ENCODE measurements around the gene SEMA6A.

Gene SEMA6A

GRCh38 chr5:116576053-116576713 is 1.6 kb upstream of the SEMA6A start:
- Histone ChIP-seq H3K9me3 (ENCODE audit: insufficient read depth, low read length) (no peaks in the 10 kb centered on the region), H3K27me3 (ENCODE audit: insufficient read depth, insufficient read length) (no peaks in the 10 kb centered on the region), H3K36me3 (ENCODE audit: insufficient read depth, insufficient read length, low read length) (peaks cover 17% of the 10 kb centered on the region), H3K4me1 (ENCODE audit: insufficient read depth, insufficient read length) (no peaks in the 10 kb centered on the region), H3K4me3 (ENCODE audit: insufficient read length, low read depth) (peak overlapping the region; percentile 97), H3K9ac (ENCODE audit: insufficient read length, low read depth) (peak overlapping the region; percentile 99)
- DNase-seq (ENCODE audit: low read depth, low spot score) = peak; percentile 80
- TF ChIP-seq SUZ12 (IDR thresholded peaks at IDR 0.05; ENCODE audit: extremely low read depth, insufficient read depth, insufficient read length) (no peak), YY1 (IDR thresholded peaks at IDR 0.05; ENCODE audit: insufficient read depth, insufficient read length) (no peak), ZNF274 (IDR thresholded peaks at IDR 0.05; ENCODE audit: low read depth, low read length) (no peak)

GRCh38 chr5:116575326-116576052 is 866 bp upstream of the SEMA6A start:
- Histone ChIP-seq H3K36me3 (ENCODE audit: insufficient read depth, insufficient read length, low read length) (peaks cover 17% of the 10 kb centered on the region), H3K27me3 (ENCODE audit: insufficient read depth, insufficient read length) (no peaks in the 10 kb centered on the region), H3K4me3 (ENCODE audit: insufficient read length, low read depth) (peak overlapping the region; percentile 97), H3K9ac (ENCODE audit: insufficient read length, low read depth) (peak overlapping the region; percentile 99), H3K4me1 (ENCODE audit: insufficient read depth, insufficient read length) (no peaks in the 10 kb centered on the region), H3K9me3 (ENCODE audit: insufficient read depth, low read length) (no peaks in the 10 kb centered on the region)
- DNase-seq (ENCODE audit: low read depth, low spot score) = no peak
- TF ChIP-seq YY1 (IDR thresholded peaks at IDR 0.05; ENCODE audit: insufficient read depth, insufficient read length) (no peak), SUZ12 (IDR thresholded peaks at IDR 0.05; ENCODE audit: extremely low read depth, insufficient read depth, insufficient read length) (no peak), ZNF274 (IDR thresholded peaks at IDR 0.05; ENCODE audit: low read depth, low read length) (no peak)

- H3K9ac ChIP-seq (ENCODE audit: insufficient read length, low read depth) = peak overlapping the region; percentile 99
- no peaks in the 10 kb centered on the region for H3K27me3 ChIP-seq (ENCODE audit: insufficient read depth, insufficient read length)
- H3K36me3 ChIP-seq (ENCODE audit: insufficient read depth, insufficient read length, low read length) = peaks cover 25% of the 10 kb centered on the region
Observed at GRCh38 chr5:116573702-116574366, 789 bp downstream of the SEMA6A start.

GRCh38 chr5:116573279-116573701 is 1.3 kb downstream of the SEMA6A start:
- no peaks in the 10 kb centered on the region for H3K4me1 ChIP-seq (ENCODE audit: insufficient read depth, insufficient read length)
- H3K27me3 ChIP-seq (ENCODE audit: insufficient read depth, insufficient read length) = no peaks in the 10 kb centered on the region
- no peak for DNase-seq (ENCODE audit: low read depth, low spot score)
- peak overlapping the region; percentile 99 for H3K9ac ChIP-seq (ENCODE audit: insufficient read length, low read depth)
- no peaks in the 10 kb centered on the region for H3K9me3 ChIP-seq (ENCODE audit: insufficient read depth, low read length)
- peak overlapping the region; percentile 97 for H3K4me3 ChIP-seq (ENCODE audit: insufficient read length, low read depth)
- H3K36me3 ChIP-seq (ENCODE audit: insufficient read depth, insufficient read length, low read length) = peaks cover 28% of the 10 kb centered on the region
- no peak for TF ChIP-seq ZNF274 (IDR thresholded peaks at IDR 0.05; ENCODE audit: low read depth, low read length)
- no peak for TF ChIP-seq SUZ12 (IDR thresholded peaks at IDR 0.05; ENCODE audit: extremely low read depth, insufficient read depth, insufficient read length)

More at GRCh38 chr5:116573702-116574366, 789 bp downstream of the SEMA6A start:
- Histone ChIP-seq H3K4me3 (ENCODE audit: insufficient read length, low read depth) (peak overlapping the region; percentile 97), H3K4me1 (ENCODE audit: insufficient read depth, insufficient read length) (no peaks in the 10 kb centered on the region), H3K9me3 (ENCODE audit: insufficient read depth, low read length) (no peaks in the 10 kb centered on the region)
- TF ChIP-seq SUZ12 (IDR thresholded peaks at IDR 0.05; ENCODE audit: extremely low read depth, insufficient read depth, insufficient read length) (no peak), YY1 (IDR thresholded peaks at IDR 0.05; ENCODE audit: insufficient read depth, insufficient read length) (no peak), ZNF274 (IDR thresholded peaks at IDR 0.05; ENCODE audit: low read depth, low read length) (no peak)
- DNase-seq (ENCODE audit: low read depth, low spot score) = no peak

DNA sequence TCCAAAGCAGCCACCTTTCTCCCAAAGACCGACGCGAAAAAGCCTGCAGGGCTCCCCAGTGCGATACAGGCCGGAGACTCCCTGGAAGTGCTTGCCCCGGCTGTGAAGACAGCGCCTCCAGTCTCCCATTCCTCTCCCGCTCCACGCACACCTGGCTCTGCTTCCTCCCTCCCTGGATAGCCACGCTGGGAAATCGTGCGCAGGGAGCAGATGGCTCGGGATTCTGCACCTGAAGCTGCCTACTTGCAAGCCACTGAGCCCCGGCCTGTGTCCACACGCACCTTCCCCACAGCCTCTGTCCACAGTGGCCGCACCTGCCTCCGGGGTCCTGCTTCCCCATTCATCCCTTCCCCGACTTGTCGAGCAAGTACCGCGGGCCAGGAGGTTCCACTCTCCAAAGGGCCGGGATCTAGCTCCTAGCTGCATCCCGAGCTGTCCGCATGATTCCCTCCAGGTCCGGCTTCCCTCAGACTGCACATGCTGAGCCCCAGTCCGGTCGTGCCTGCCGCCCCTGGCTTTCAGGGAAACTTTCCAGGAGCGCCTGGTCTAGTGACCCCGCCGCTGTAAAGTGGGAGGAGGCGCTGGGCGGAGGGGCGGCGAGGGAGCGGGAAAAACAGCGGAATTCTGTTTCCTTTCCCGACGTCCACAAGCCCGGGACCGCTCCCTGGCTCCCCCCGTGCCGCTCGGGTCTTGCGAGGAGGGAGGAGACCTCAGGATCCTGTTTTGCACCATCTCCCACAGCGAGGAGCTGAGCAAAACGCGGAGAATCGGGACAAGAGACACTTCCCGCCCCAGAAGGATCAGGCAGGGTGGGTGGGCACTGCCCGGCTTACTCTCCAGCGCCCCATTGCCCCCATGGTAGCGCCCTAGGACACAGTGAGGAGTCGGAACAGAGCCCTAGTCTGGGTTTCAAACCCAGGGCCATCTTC is 2.0 kb downstream of the SEMA6A start:
- no peak for DNase-seq (ENCODE audit: low read depth, low spot score)
- Histone ChIP-seq H3K4me3 (ENCODE audit: insufficient read length, low read depth) (peak overlapping the region; percentile 97), H3K9ac (ENCODE audit: insufficient read length, low read depth) (peak overlapping the region; percentile 99), H3K27me3 (ENCODE audit: insufficient read depth, insufficient read length) (no peaks in the 10 kb centered on the region), H3K36me3 (ENCODE audit: insufficient read depth, insufficient read length, low read length) (peaks cover 35% of the 10 kb centered on the region), H3K4me1 (ENCODE audit: insufficient read depth, insufficient read length) (no peaks in the 10 kb centered on the region), H3K9me3 (ENCODE audit: insufficient read depth, low read length) (no peaks in the 10 kb centered on the region)
- TF ChIP-seq SUZ12 (IDR thresholded peaks at IDR 0.05; ENCODE audit: extremely low read depth, insufficient read depth, insufficient read length) (no peak), YY1 (IDR thresholded peaks at IDR 0.05; ENCODE audit: insufficient read depth, insufficient read length) (no peak), ZNF274 (IDR thresholded peaks at IDR 0.05; ENCODE audit: low read depth, low read length) (no peak)

DNA sequence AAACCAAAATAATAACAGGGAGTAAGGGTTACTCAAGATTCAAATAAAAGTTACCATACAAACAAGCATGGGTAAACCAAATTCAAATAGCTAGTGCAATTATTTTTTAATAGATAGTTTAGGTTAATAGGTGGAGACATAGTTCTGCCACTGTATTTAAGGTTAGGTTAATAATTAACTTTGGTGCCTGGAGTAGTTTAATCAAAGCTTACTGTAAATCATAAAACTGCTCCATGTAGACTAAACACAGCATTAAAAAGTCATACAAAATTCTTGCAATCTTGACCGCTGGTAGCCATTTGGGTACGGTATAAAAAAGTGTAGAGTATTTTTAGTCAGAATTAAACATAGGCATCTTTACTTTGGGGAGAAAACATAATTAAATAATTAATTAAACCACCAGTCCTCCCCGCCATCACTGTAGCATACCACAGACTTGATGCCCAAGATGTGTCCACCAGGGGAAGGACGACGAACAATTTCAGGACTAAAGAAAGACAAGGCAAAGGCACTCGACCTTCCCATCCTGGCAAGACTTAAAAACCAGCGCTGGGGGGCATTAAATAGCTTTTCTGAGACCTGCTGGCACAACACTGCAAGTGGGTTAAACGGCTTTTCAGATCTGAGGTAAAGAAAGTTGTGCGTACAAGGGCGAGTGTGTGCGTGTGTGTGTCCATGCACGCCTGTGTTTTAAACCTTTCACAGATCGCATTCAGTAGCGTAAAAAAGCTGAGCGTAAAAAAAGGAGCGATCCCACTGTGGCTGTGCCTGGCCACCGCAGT is 2.9 kb downstream of the SEMA6A start:
- Histone ChIP-seq H3K9me3 (ENCODE audit: insufficient read depth, low read length) (no peaks in the 10 kb centered on the region), H3K36me3 (ENCODE audit: insufficient read depth, insufficient read length, low read length) (peaks cover 40% of the 10 kb centered on the region), H3K4me3 (ENCODE audit: insufficient read length, low read depth) (peak overlapping the region; percentile 97), H3K27me3 (ENCODE audit: insufficient read depth, insufficient read length) (no peaks in the 10 kb centered on the region), H3K4me1 (ENCODE audit: insufficient read depth, insufficient read length) (no peaks in the 10 kb centered on the region), H3K9ac (ENCODE audit: insufficient read length, low read depth) (peak overlapping the region; percentile 99)
- TF ChIP-seq SUZ12 (IDR thresholded peaks at IDR 0.05; ENCODE audit: extremely low read depth, insufficient read depth, insufficient read length) (no peak), YY1 (IDR thresholded peaks at IDR 0.05; ENCODE audit: insufficient read depth, insufficient read length) (no peak), ZNF274 (IDR thresholded peaks at IDR 0.05; ENCODE audit: low read depth, low read length) (no peak)
- DNase-seq (ENCODE audit: low read depth, low spot score) = no peak
